Breast epithelium (tissue), 4 donors: ENCODE measurements around the gene E4F1. TPM values are rescaled to one million over a fixed set of nuclear protein-coding genes. Genes with fewer than 3 reads are reported as not detected.

Source experiments
- DNase-seq, 2 donors: peaks; one replicate each; pipeline ENCODE4 v3.0.0-alpha.2; 2019; ENCODE audit warnings: low spot score in 2 of 2
- H3K27ac ChIP-seq, 2 donors: fragments of 200-600 bp; sonication (generic) in 1 of 2; one replicate each; pipeline ENCODE4 v1.5.1; 2016 to 2019; ENCODE audit warnings: mild to moderate bottlenecking in 1 of 2
- H3K27me3 ChIP-seq, 2 donors: fragments of 200-600 bp; sonication (generic) in 1 of 2; one replicate each; pipeline versions ENCODE4 v1.5.1 to v1.6.0; 2017 to 2019; ENCODE audit warnings: control low read depth in 1 of 2, mild to moderate bottlenecking in 1 of 2
- H3K36me3 ChIP-seq: fragments of 200-600 bp; one replicate; pipeline ENCODE4 v1.5.1; 2019
- H3K4me1 ChIP-seq, 2 donors: fragments of 200-600 bp; sonication (generic); one replicate each; pipeline ENCODE4 v1.5.1; 2016 to 2019; ENCODE audit warnings: control low read depth in 1 of 2
- H3K4me3 ChIP-seq, 3 donors: fragments of 200-600 bp; sonication (generic); 1 replicate in 2 of 3; 2 replicates in 1 of 3; pipeline ENCODE4 v1.5.1; 2016 to 2019; ENCODE audit warnings: mild to moderate bottlenecking in 3 of 3, moderate library complexity in 2 of 3
- H3K9me3 ChIP-seq, 2 donors: fragments of 200-600 bp; sonication (generic) in 1 of 2; one replicate each; pipeline ENCODE4 v1.5.1; 2016 to 2019; ENCODE audit warnings: control low read depth in 1 of 2
- POLR2A ChIP-seq: fragments of 450-650 bp; IDR thresholded peaks from one replicate; pipeline ENCODE4 v1.6.1; 2016; ENCODE audit warnings: antibody characterized with exemption, mild to moderate bottlenecking, moderate library complexity
- POLR2AphosphoS5 ChIP-seq, 3 donors: sonication (generic); formaldehyde crosslinking; IDR thresholded peaks; one replicate each; pipeline ENCODE4 v1.6.1; 2017; ENCODE audit warnings: antibody characterized with exemption in 3 of 3
- intact Hi-C: fragments of 100-400 bp; cut with DNase I; formaldehyde crosslinking; loops from one replicate; pipeline ENCODE4 v1.15.1; 2023; ENCODE audit warnings: low total_unique reads
- total RNA-seq, 3 donors: library from RNA; depleted of rRNA; stranded (reverse); fragments of >200 nt; gene quantifications; one replicate each; pipeline ENCODE4 v1.1.0, GENCODE V29; 2016
- TF ChIP-seq, protein P1 (sequence below), 3 donors: fragments of 450-650 bp; IDR thresholded peaks; one replicate each; pipeline ENCODE4 v1.5.1; 2016 to 2017; ENCODE audit warnings: antibody characterized with exemption in 3 of 3, mild to moderate bottlenecking in 3 of 3, moderate library complexity in 3 of 3

E4F1 gene
- total RNA-seq, 3 donors from 2014 or later = 19.0 to 40.2 (median 34.7) TPM

DNA sequence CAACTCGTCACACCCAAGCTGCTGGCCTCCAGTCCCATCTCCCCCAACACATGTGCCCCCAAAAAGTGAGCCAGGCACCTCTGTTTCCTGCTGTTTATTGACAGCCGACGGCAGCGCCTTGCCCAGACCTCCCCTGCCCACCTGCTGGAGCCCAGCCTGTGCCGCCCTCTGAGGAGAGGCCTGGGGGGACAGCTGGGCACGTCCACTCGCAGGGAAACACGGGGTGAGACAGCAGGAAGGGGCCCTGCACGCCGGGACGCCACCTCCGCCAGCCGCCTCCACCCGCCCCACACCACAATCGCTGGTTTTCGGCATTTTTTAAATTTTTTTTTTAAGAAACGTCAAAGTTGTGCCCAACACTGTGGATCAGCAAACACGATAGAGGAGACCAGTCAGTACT is 46.3 kb upstream of the E4F1 start:
- intact Hi-C loops = no loop called here
- DNase-seq = no peak
- H3K27me3 ChIP-seq = no peaks in the 10 kb centered on the region
- TF ChIP-seq, protein P1, sequence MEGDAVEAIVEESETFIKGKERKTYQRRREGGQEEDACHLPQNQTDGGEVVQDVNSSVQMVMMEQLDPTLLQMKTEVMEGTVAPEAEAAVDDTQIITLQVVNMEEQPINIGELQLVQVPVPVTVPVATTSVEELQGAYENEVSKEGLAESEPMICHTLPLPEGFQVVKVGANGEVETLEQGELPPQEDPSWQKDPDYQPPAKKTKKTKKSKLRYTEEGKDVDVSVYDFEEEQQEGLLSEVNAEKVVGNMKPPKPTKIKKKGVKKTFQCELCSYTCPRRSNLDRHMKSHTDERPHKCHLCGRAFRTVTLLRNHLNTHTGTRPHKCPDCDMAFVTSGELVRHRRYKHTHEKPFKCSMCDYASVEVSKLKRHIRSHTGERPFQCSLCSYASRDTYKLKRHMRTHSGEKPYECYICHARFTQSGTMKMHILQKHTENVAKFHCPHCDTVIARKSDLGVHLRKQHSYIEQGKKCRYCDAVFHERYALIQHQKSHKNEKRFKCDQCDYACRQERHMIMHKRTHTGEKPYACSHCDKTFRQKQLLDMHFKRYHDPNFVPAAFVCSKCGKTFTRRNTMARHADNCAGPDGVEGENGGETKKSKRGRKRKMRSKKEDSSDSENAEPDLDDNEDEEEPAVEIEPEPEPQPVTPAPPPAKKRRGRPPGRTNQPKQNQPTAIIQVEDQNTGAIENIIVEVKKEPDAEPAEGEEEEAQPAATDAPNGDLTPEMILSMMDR (IDR thresholded peaks at IDR 0.05) = no peak
- TF ChIP-seq POLR2A (no peak), POLR2AphosphoS5 (IDR thresholded peaks at IDR 0.05) (no peak)
- no peak overlapping the region for H3K27ac ChIP-seq
- peaks cover 4% of the 10 kb centered on the region for H3K36me3 ChIP-seq
- no peaks in the 10 kb centered on the region for H3K9me3 ChIP-seq
- H3K4me3 ChIP-seq = no peak overlapping the region
- H3K4me1 ChIP-seq = no peaks in the 10 kb centered on the region

DNA sequence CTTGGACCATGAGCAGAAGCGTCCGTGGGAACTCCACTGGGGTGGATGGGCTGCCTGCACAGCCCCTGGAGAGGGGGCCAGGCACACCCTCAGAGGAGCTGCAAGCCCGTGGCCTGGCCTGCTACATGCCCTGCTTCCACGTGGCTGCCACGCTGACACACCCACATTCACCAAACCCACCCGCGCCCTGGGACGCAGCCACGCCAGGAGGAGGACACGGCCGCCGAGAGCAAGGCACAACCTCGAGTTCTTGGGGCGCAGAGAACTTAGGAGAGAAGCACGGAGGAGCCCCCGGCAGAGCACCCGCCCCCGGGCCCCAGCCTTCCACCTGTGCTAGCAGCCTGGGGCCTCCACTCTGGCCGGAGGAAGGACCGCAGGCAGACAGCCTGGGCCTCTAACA is 45.8 kb upstream of the E4F1 start:
- no peaks in the 10 kb centered on the region for H3K27me3 ChIP-seq
- intact Hi-C loops = no loop called here
- no peak overlapping the region for H3K27ac ChIP-seq
- no peak for DNase-seq
- no peak for TF ChIP-seq POLR2AphosphoS5 (IDR thresholded peaks at IDR 0.05)
- TF ChIP-seq, protein P1 (IDR thresholded peaks at IDR 0.05) = no peak
- no peak for TF ChIP-seq POLR2A
- H3K4me3 ChIP-seq = no peak overlapping the region
- no peaks in the 10 kb centered on the region for H3K9me3 ChIP-seq
- no peaks in the 10 kb centered on the region for H3K4me1 ChIP-seq
- peaks cover 4% of the 10 kb centered on the region for H3K36me3 ChIP-seq

DNA sequence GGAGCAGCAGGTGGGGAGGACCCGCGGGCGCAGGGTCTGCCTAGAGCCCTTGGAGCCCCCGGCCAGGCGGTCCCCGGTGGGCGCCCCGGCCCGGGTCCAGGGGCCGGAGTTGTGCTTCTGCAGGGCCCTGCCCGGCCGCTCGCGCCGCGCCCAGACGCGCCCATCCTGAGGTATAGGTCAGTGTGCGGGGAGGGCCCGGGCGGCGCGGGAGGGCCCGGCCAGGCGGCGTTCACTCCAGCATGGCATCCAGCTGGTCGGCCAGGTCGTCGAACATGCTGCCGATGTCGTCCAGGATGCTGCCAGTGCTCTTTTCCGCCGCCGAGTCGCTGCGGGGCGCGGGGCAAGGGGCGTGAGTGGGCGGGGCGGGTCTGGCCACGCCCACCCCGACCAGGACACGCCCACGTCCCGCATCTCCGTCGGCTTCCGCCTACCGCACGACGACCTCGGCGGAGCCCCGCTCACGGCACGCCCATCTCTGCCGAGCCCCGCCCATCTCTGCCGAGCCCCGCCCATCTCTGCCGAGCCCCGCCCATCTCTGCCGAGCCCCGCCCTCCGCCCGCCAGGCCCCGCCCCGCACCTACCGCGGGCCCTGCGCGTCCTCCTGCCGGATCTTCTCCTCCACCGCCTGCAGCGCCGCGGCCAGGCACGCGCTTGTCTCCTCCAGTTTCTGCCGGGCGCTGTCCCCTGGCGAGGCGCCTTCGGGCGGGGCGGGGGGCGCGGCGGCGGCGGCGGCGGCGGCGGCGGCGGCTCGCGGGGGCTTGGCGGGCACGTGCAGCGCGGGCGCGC is 44.9 kb upstream of the E4F1 start:
- H3K9me3 ChIP-seq = no peaks in the 10 kb centered on the region
- H3K27ac ChIP-seq = no peak overlapping the region
- H3K36me3 ChIP-seq = peaks cover 4% of the 10 kb centered on the region
- TF ChIP-seq POLR2A = no peak
- TF ChIP-seq, protein P1 (IDR thresholded peaks at IDR 0.05) = no peak
- no peak for TF ChIP-seq POLR2AphosphoS5 (IDR thresholded peaks at IDR 0.05)
- H3K4me3 ChIP-seq = no peak overlapping the region
- intact Hi-C loops = no loop called here
- no peaks in the 10 kb centered on the region for H3K4me1 ChIP-seq
- DNase-seq = no peak
- no peaks in the 10 kb centered on the region for H3K27me3 ChIP-seq

DNA sequence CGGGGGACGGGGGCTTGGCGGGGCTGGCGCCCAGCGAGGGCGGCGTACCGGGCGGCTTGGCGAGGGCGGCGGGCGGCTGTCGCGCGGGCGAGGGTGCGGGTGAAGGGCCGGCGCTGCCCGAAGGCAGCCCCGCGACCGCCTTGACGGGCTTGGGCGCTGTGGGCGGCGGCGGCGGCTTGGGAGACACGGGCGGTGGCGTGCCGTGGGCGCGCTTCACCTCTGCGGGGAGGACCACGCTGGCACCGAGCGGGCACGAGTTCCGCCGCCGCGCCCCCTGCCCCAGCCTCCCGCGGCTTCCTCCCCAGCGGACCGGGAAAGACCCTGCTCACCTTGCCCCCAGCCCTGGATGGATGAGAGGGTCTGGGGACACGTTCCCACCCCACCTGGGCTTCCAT is 44.3 kb upstream of the E4F1 start:
- Histone ChIP-seq H3K36me3 (peaks cover 4% of the 10 kb centered on the region), H3K4me3 (peak overlapping the region in 2 of 3 donors; percentile 11 to 22), H3K27ac (no peak overlapping the region), H3K9me3 (no peaks in the 10 kb centered on the region), H3K4me1 (no peaks in the 10 kb centered on the region), H3K27me3 (no peaks in the 10 kb centered on the region)
- DNase-seq = no peak
- intact Hi-C loops = no loop called here
- TF ChIP-seq, protein P1 (IDR thresholded peaks at IDR 0.05) = no peak
- no peak for TF ChIP-seq POLR2AphosphoS5 (IDR thresholded peaks at IDR 0.05)
- TF ChIP-seq POLR2A = no peak

DNA sequence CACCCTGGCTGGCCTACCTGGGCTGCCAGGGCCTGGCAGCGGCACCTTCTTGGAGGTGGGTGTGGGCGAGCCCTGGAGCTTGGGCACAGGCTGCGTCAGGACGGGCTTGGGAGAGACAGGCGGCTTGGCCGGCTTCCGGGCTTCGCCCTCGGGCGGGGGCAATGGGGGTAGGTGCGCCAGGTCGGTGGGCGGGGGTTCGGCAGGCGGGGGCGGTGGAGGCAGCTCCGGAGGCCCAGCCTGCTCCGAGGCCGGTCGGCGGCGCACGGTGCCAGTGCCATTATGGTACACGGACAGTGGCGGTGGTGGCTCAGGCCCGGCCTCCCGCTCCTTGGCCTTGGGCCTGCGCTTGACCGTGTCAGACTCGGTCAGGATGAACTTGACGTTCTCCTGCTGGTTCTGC is 43.8 kb upstream of the E4F1 start:
- H3K9me3 ChIP-seq = no peaks in the 10 kb centered on the region
- intact Hi-C loops = no loop called here
- TF ChIP-seq POLR2AphosphoS5 (IDR thresholded peaks at IDR 0.05) (no peak), POLR2A (no peak)
- TF ChIP-seq, protein P1 (IDR thresholded peaks at IDR 0.05) = no peak
- peak overlapping the region in 1 of 3 donors; percentile 11 for H3K4me3 ChIP-seq
- no peak for DNase-seq
- H3K4me1 ChIP-seq = no peaks in the 10 kb centered on the region
- peaks cover 4% of the 10 kb centered on the region for H3K36me3 ChIP-seq
- no peaks in the 10 kb centered on the region for H3K27me3 ChIP-seq
- H3K27ac ChIP-seq = no peak overlapping the region
